ENCODE data around the gene S100A7A.

GRCh38 chr1:153402226-153402625 is 14.1 kb upstream of the S100A7A start:
- TF ChIP-seq KDM1A (IDR thresholded peaks at IDR 0.05; ENCODE audit: borderline replicate concordance) (no peak), TCF12 (IDR thresholded peaks at IDR 0.05; ENCODE audit: low read depth, low read length) (no peak), SKIL (IDR thresholded peaks at IDR 0.05; ENCODE audit: low read depth, poor library complexity, severe bottlenecking) (no peak), CTCF (IDR thresholded peaks at IDR 0.05 in 2 of 3, conservative IDR thresholded peaks at IDR 0.05 in 1 of 3; ENCODE audit: control insufficient read depth in 2 of 3, extremely low read depth in 1 of 3, insufficient read depth in 1 of 3, low read depth in 3 of 3, low read length in 3 of 3) (no peak), POLR2A (IDR thresholded peaks at IDR 0.05; ENCODE audit: low read depth, low read length) (no peak)

Measured in GM12878 (cell line).